H9 (cell line): ENCODE results near the gene ORAI2. TPM values are rescaled to one million over a fixed set of nuclear protein-coding genes. Genes with fewer than 3 reads are reported as not detected.

Experiments used
- DNase-seq: peaks from one replicate; pipeline ENCODE4 v3.0.0-alpha.2; 2017
- H2AFZ ChIP-seq: one replicate; pipeline ENCODE4 v1.6.1; 2013; ENCODE audit warnings: mild to moderate bottlenecking, low read length, control low read depth, moderate library complexity
- H2AK5ac ChIP-seq: 2 replicates; pipeline ENCODE4 v1.6.1; 2013; ENCODE audit warnings: low read length, control low read depth, mixed read lengths; ENCODE audit not compliant: insufficient read length
- H2BK120ac ChIP-seq: one replicate; pipeline ENCODE4 v1.6.1; 2013; ENCODE audit warnings: low read depth, mild to moderate bottlenecking, low read length, control low read depth, inconsistent platforms; ENCODE audit not compliant: poor library complexity, severe bottlenecking
- H2BK12ac ChIP-seq: 2 replicates; pipeline ENCODE4 v1.6.1; 2013; ENCODE audit warnings: low read length, control low read depth, mixed read lengths, low read depth; ENCODE audit not compliant: insufficient read length
- H2BK15ac ChIP-seq: 2 replicates; pipeline ENCODE4 v1.6.1; 2013; ENCODE audit warnings: low read depth, low read length, control low read depth
- H2BK20ac ChIP-seq: one replicate; pipeline ENCODE4 v1.6.1; 2013; ENCODE audit warnings: low read depth, mild to moderate bottlenecking, low read length, control low read depth, inconsistent platforms; ENCODE audit not compliant: poor library complexity, severe bottlenecking
- H2BK5ac ChIP-seq: 2 replicates; pipeline ENCODE4 v1.6.1; 2013; ENCODE audit warnings: low read length, control low read depth, mixed read lengths; ENCODE audit not compliant: insufficient read length
- H3K14ac ChIP-seq: 2 replicates; pipeline ENCODE4 v1.6.1; 2013; ENCODE audit warnings: low read length, control low read depth; ENCODE audit not compliant: insufficient read depth
- H3K18ac ChIP-seq: 2 replicates; pipeline ENCODE4 v1.6.1; 2013; ENCODE audit warnings: low read depth, mild to moderate bottlenecking, mixed read lengths, low read length, control low read depth; ENCODE audit not compliant: insufficient read length
- H3K23ac ChIP-seq: 2 replicates; pipeline ENCODE4 v1.6.1; 2013; ENCODE audit warnings: low read length, control low read depth, mixed read lengths, low read depth; ENCODE audit not compliant: insufficient read length
- H3K23me2 ChIP-seq: 2 replicates; pipeline ENCODE4 v1.6.1; 2013; ENCODE audit warnings: low read depth, mild to moderate bottlenecking, mixed read lengths, low read length, control low read depth; ENCODE audit not compliant: insufficient read length, poor library complexity, severe bottlenecking
- H3K27ac ChIP-seq: 2 replicates; pipeline ENCODE4 v1.5.1; 2013; ENCODE audit warnings: low read length, control low read depth, mixed read lengths, low read depth; ENCODE audit not compliant: insufficient read length
- H3K27me3 ChIP-seq: 2 replicates; pipeline ENCODE4 v1.6.1; 2013; ENCODE audit warnings: low read length, control low read depth, inconsistent platforms; ENCODE audit not compliant: insufficient read depth
- H3K4ac ChIP-seq: 2 replicates; pipeline ENCODE4 v1.6.1; 2013; ENCODE audit warnings: low read depth, mild to moderate bottlenecking, control low read depth, inconsistent platforms, low read length, moderate library complexity
- H3K4me1 ChIP-seq: 2 replicates; pipeline ENCODE4 v1.6.1; 2013; ENCODE audit warnings: low read length, control low read depth, inconsistent platforms; ENCODE audit not compliant: insufficient read depth
- H3K4me2 ChIP-seq: 2 replicates; pipeline ENCODE4 v1.6.1; 2013; ENCODE audit warnings: low read length, control low read depth, mixed read lengths; ENCODE audit not compliant: insufficient read length, insufficient read depth
- H3K56ac ChIP-seq: 2 replicates; pipeline ENCODE4 v1.6.1; 2013; ENCODE audit warnings: low read depth, mild to moderate bottlenecking, mixed read lengths, low read length, control low read depth; ENCODE audit not compliant: insufficient read length
- H3K79me1 ChIP-seq: 2 replicates; pipeline ENCODE4 v1.6.1; 2013; ENCODE audit warnings: low read depth, mild to moderate bottlenecking, moderate library complexity, low read length, control low read depth, inconsistent platforms; ENCODE audit not compliant: insufficient read depth, poor library complexity, severe bottlenecking
- H3K79me2 ChIP-seq: 2 replicates; pipeline ENCODE4 v1.6.1; 2013; ENCODE audit warnings: low read length, control low read depth, inconsistent platforms; ENCODE audit not compliant: insufficient read depth
- H3K9ac ChIP-seq: 2 replicates; pipeline ENCODE4 v1.6.1; 2013; ENCODE audit warnings: low read length, control low read depth, mixed read lengths; ENCODE audit not compliant: insufficient read length; ENCODE audit errors: extremely low read depth
- H3K9me3 ChIP-seq: one replicate; pipeline ENCODE4 v1.6.1; 2013; ENCODE audit warnings: low read depth, low read length, inconsistent platforms; ENCODE audit not compliant: control insufficient read depth
- H3T11ph ChIP-seq: one replicate; pipeline ENCODE4 v1.6.1; 2013; ENCODE audit warnings: mild to moderate bottlenecking, low read length, control low read depth, inconsistent platforms
- H4K20me1 ChIP-seq: one replicate; pipeline ENCODE4 v1.6.1; 2013; ENCODE audit not compliant: control insufficient read depth, insufficient read length, insufficient read depth
- H4K5ac ChIP-seq: 2 replicates; pipeline ENCODE4 v1.6.1; 2013; ENCODE audit warnings: low read depth, mild to moderate bottlenecking, mixed read lengths, low read length, control low read depth; ENCODE audit not compliant: insufficient read length
- H4K8ac ChIP-seq: replicated peaks from 2 replicates; pipeline ENCODE4 v1.6.1; 2013; ENCODE audit warnings: low read length, control low read depth, mixed read lengths, low read depth; ENCODE audit not compliant: insufficient read length
- H4K91ac ChIP-seq: 2 replicates; pipeline ENCODE4 v1.6.1; 2013; ENCODE audit warnings: low read depth, mild to moderate bottlenecking, moderate library complexity, mixed read lengths, low read length, control low read depth; ENCODE audit not compliant: insufficient read length
- H3K27ac Mint-ChIP-seq, 3 experiments: 2 replicates in 2 of 3; 3 replicates in 1 of 3; pipeline ENCODE4 v1.8.0; 2020 to 2021; ENCODE audit warnings: mixed read lengths in 3 of 3, mild to moderate bottlenecking in 1 of 3, moderate library complexity in 1 of 3
- H3K27me3 Mint-ChIP-seq: 2 replicates; pipeline ENCODE4 v1.8.0; 2021; ENCODE audit warnings: low read depth, mild to moderate bottlenecking, moderate library complexity, mixed read lengths
- H3K36me3 Mint-ChIP-seq, 3 experiments: 2 replicates in 2 of 3; 3 replicates in 1 of 3; pipeline ENCODE4 v1.8.0; 2020 to 2021; ENCODE audit warnings: low read depth in 3 of 3, mixed read lengths in 3 of 3; ENCODE audit not compliant: insufficient read depth in 1 of 3
- H3K4me1 Mint-ChIP-seq, 2 experiments: 2 replicates each; pipeline ENCODE4 v1.8.0; 2020; ENCODE audit warnings: mixed read lengths in 2 of 2
- H3K4me3 Mint-ChIP-seq, 2 experiments: 2 replicates in 1 of 2; 3 replicates in 1 of 2; pipeline ENCODE4 v1.8.0; 2020 to 2021; ENCODE audit warnings: mild to moderate bottlenecking in 2 of 2, mixed read lengths in 2 of 2, moderate library complexity in 1 of 2
- H3K9me3 Mint-ChIP-seq, 2 experiments: 2 replicates in 1 of 2; 3 replicates in 1 of 2; pipeline ENCODE4 v1.8.0; 2020; ENCODE audit warnings: mild to moderate bottlenecking in 2 of 2, mixed read lengths in 2 of 2, moderate library complexity in 1 of 2
- WGBS: extraction: QIAGEN DNeasy Blood & Tissue Kit; methylation state at CpG from one replicate; pipeline ENCODE4 v1.1.7; 2013; ENCODE audit warnings: missing lambda C conversion rate, low lambda C conversion rate, mixed read lengths; ENCODE audit not compliant: insufficient read length; ENCODE audit errors: extremely low coverage; 5-methylcytosine and 5-hydroxymethylcytosine counted together
- total RNA-seq: library from RNA; stranded (reverse); gene quantifications from 2 replicates; pipeline ENCODE4 v1.2.1, GENCODE V29; 2021
- TF ChIP-seq, protein P1 (sequence below): fragments of 200-600 bp; sonication (generic); conservative IDR thresholded peaks from 3 replicates; pipeline ENCODE4 v1.8.0; 2021; ENCODE audit warnings: antibody characterized with exemption, mild to moderate bottlenecking

Gene ORAI2
- total RNA-seq, 1 experiment from 2014 or later = 26.6 TPM

DNA sequence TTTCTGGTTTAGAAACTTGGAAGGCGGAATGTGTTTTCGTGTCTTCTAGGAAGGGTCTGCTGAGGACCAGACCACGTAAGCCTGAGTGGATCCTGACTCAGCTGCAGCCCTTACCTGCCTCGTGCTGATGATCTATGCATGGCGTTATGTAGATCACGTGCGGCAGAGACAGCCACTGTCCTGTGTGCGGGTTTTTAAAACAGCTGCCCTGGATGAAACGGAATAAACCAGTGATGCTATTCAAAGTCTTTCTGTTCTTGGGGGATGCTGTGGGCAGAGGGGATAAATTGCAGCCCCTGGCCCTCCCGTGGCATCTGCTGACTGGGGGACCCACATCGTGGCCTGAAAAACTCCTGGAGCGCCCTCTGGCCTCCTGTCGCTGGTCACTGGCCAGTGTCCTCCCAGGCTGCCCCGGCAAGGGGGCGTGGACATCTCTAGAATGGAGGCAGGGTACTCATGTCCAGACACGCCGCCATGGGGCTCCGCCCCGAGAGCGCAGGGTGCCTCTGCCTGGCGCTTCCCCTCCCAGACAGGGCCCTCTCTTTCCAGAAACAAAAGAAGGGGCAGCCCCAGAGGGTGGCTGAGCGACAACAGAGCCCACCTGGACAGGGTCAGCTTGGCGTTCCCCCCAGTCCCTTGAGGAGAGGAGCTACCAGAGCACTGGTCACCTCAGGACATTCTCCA, 18.1 kb downstream of the ORAI2 start:
- Histone ChIP-seq H3K23ac (no peak overlapping the region), H3K56ac (no peak overlapping the region), H4K8ac (no peak overlapping the region), H3K9ac (no peak overlapping the region), H2AFZ (no peak overlapping the region), H2BK20ac (no peak overlapping the region), H2BK120ac (no peak overlapping the region), H4K91ac (no peak overlapping the region), H4K20me1 (no peaks in the 10 kb centered on the region), H3K23me2 (no peaks in the 10 kb centered on the region), H2BK12ac (no peak overlapping the region), H2AK5ac (no peak overlapping the region), H3K18ac (no peak overlapping the region), H3K14ac (no peak overlapping the region), H3K27ac (no peak overlapping the region), H3K79me2 (no peaks in the 10 kb centered on the region), H2BK15ac (no peak overlapping the region), H3K9me3 (no peaks in the 10 kb centered on the region), H2BK5ac (no peak overlapping the region), H3K4me1 (no peaks in the 10 kb centered on the region), H3K4me2 (no peak overlapping the region), H3K27me3 (no peaks in the 10 kb centered on the region), H3K4ac (no peak overlapping the region), H4K5ac (no peak overlapping the region), H3T11ph (no peak overlapping the region), H3K79me1 (no peaks in the 10 kb centered on the region)
- no peak overlapping the region; a peak in 1 of 5 replicates for H3K4me3 Mint-ChIP-seq
- H3K9me3 Mint-ChIP-seq = no peaks in the 10 kb centered on the region
- no CpG with 5 or more reads among the region's 23 CpGs for WGBS
- H3K27me3 Mint-ChIP-seq = no peaks in the 10 kb centered on the region; the same call in 1 of the 2 replicates
- TF ChIP-seq, protein P1, sequence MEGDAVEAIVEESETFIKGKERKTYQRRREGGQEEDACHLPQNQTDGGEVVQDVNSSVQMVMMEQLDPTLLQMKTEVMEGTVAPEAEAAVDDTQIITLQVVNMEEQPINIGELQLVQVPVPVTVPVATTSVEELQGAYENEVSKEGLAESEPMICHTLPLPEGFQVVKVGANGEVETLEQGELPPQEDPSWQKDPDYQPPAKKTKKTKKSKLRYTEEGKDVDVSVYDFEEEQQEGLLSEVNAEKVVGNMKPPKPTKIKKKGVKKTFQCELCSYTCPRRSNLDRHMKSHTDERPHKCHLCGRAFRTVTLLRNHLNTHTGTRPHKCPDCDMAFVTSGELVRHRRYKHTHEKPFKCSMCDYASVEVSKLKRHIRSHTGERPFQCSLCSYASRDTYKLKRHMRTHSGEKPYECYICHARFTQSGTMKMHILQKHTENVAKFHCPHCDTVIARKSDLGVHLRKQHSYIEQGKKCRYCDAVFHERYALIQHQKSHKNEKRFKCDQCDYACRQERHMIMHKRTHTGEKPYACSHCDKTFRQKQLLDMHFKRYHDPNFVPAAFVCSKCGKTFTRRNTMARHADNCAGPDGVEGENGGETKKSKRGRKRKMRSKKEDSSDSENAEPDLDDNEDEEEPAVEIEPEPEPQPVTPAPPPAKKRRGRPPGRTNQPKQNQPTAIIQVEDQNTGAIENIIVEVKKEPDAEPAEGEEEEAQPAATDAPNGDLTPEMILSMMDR = peak; percentile 17; the same call in 1 of the 3 replicates
- no peak overlapping the region; a peak in 1 of 7 replicates for H3K27ac Mint-ChIP-seq
- peak; percentile 78 for DNase-seq
- peaks cover 2 to 13% (median 12%) of the 10 kb centered on the region in 3 experiments; a peak in 6 of 7 replicates for H3K36me3 Mint-ChIP-seq
- peaks cover 6 to 9% of the 10 kb centered on the region in 2 experiments for H3K4me1 Mint-ChIP-seq
